GM20431 (cell line): ENCODE data around the gene CLEC19A.

ENCODE experiments used
- in situ Hi-C: fragments of 300-500 bp; cut with MseI, MboI; formaldehyde crosslinking; loops from one replicate; pipeline ENCODE4 v1.15.0; 2020; ENCODE audit warnings: low sequenced_read_pairs; ENCODE audit not compliant: unreplicated experiment

CLEC19A gene

GRCh38 chr16:19285431-19285830 is at the start of gene CLEC19A:
Gene CLEC19A, plus strand, starts transcription at chr16:19285731. Its CDS starts 121 bp downstream, at chr16:19285852.
- in situ Hi-C loops, result no loop called here

- in situ Hi-C loops, result no loop called here
These were observed 49.6 kb upstream of the CLEC19A start for GRCh38 chr16:19235886-19236285.

DNA sequence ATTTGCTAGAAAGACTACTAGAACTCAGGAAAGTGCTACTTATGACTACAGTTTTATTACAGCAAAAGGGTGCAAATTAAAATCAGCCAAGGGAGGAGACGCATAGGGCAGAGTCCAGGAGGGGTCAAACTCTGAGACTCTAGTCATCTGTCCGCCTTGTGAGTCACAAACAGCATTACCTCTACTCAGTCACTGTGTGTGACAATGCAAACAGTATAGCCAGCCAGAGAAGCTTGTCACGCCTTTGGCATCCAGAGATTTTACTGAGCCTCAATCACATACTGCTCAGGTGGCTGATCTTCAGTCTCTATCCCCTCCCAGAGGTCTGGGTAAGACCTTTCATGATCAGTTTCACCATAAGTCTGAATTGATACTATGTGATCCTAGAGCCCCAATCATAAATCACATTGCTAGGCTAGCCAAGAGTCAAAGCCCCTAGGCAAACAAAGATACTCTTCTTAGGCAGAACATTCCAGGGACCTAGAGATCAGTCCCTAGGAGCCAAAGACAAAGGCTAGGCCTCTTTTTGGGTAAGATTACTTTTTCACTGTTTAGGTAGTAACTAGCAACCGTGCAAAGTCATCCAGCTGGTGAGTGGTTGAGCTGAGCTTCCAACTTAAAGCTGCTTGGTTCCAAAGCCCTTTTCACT is 48.8 kb upstream of the CLEC19A start:
- in situ Hi-C loops, result no loop called here

DNA sequence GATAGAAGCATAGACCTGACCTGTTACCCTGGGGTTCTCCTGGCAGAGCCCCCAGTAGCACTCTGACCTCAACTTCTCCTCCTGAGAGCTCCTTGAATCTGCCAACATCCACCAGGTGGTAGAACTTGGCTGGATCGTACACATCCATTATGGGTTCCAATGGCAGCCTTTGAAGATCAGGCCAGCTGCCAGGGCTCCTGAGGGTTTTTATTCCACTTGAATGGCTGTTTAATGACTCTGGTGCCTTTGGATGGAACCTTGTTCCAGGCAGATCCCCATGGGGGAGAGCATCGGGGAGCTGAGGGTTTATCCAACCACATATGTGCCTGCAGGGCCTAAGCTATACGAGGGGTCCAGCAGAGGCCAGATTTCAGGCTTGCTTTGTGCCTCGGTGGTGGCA is 47.1 kb upstream of the CLEC19A start:
- in situ Hi-C loops, result no loop called here

DNA sequence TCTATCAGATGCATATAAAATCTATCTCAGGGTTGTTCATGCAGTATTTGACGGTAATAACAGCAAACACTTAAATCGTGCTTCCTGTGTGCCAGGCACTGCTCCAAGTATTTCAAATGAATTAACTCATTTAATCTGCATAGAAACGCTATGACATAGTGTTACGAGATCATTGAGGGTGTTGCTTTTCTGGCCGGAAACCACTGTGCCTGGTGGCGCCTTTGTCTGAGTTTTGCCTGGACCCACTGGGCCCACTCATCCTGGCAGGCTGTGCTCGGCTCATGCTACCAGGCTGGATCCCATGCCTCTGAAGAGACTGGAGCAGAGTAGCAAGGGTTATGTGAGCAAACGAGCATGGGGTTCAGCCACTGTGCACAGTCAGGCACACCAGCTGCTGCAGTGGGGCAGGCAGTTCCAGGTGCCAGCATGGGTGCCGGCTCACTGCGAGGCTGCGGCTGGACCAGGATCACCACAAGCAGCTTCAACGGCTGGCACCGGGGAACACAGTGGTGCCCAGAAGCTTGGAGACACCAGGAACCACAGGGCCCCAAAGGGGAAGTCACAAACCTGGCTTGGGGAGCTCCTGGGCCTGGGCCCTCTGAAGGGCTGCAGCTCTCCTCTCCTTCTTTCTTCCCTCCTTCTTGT is 45.9 kb upstream of the CLEC19A start:
- in situ Hi-C loops, result no loop called here

GRCh38 chr16:19240494-19240893 is 45.0 kb upstream of the CLEC19A start:
- in situ Hi-C loops, result no loop called here

- in situ Hi-C loops, result no loop called here
These were observed 44.0 kb upstream of the CLEC19A start for GRCh38 chr16:19241512-19241911.

- in situ Hi-C loops, result no loop called here
These were observed 43.3 kb upstream of the CLEC19A start for GRCh38 chr16:19242186-19242585.

DNA sequence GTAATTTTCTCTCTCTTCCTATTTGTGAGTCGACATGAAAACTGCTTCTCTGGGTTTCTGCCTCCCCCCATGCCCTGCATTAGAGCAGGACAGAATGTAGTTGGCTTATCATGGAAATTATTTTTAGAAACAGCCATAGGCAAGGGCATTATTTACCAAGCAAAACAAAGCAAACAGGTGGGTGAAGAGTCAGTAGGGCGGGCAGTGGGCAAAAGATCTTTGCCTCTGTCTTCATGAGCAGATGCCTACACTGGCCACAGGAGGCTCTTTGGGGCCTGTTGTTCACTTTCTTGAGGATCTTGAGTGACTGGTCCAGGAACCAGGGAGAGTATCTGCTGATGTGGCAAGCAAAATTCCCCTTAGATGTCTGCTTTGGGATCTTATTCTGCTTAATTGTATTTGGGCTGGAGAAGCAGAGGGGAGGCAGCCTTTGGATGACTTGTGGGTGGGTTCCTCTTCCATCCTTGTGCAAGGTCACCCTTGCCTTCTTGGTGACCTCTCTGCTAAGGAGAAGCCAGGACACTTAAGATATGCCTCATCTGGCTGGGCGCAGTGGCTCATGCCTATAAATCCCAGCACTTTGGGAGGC is 42.5 kb upstream of the CLEC19A start:
- in situ Hi-C loops, result no loop called here

DNA sequence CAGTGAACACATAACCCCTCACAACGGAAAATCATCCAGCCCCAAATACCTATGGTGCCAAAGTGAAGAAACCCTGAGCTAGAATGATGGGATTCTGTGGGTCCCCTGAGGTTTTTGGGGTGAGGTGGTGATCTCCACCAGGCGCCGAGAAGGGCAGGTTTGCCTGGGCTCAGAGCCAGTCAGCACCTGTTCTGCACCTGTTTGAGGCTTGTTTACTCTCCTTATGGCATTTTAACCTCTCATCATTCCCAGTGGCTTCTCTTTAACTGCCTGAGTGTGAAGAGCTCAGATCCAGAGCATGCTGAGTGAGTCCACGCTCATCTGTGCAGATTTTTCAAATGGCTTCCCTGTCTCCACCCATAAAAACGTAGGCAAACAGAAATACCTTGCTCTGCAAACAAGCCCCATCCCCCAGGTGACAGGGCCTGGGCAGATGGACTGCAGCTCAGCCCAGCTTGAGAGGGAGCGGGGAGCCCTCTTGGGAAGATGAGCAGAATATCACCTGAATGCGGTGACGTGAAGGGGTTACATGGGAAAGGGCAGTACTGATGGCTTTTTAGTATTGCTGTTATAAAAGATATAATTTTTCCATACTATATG is 40.1 kb upstream of the CLEC19A start:
- in situ Hi-C loops, result no loop called here

GRCh38 chr16:19252904-19253303 is 32.6 kb upstream of the CLEC19A start:
- in situ Hi-C loops, result no loop called here

DNA sequence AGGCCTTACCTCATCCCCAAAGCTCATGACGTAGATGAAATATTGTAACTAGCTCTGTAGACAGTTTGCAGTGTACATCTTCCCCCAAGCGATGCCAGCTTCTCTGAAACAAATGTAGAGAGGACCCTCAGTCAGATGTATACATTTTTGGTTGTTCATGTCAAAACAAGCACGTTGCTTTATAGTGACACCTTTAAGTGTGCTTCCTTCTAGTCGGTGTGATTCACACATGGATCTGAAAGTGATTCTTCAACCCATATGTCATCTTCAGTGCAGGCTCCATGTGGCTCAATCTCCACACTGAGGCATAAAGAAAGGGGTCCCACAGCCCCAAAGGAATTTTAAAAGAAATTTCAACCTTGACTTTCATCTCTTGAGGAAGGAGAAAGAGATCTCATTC is 30.9 kb upstream of the CLEC19A start:
- in situ Hi-C loops, result no loop called here

DNA sequence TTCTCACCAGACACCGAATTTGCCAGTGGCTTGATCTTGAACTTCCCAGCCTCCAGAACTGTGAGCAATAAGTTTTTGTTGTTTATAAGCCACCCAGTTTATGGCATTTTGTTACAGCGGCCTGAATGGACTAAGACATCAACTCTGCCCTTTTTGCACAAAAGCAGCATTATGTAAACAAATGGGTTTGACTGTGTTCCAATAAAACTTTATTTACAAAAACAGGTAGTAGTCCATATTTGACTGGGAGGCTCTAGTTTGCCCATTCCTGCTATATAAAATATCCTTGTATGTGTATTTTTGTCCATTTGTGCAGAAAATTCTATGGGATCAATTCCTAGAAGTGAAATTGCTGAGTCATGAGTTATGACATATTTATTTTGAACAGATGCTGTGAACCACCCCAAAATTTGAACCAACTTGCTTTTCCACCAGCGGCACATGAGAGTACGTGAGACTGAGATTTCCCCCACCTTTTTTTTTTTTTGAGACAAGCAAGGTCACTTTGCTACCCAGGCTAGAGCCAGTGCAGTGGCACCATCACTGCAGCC is 21.3 kb upstream of the CLEC19A start:
- in situ Hi-C loops, result no loop called here

DNA sequence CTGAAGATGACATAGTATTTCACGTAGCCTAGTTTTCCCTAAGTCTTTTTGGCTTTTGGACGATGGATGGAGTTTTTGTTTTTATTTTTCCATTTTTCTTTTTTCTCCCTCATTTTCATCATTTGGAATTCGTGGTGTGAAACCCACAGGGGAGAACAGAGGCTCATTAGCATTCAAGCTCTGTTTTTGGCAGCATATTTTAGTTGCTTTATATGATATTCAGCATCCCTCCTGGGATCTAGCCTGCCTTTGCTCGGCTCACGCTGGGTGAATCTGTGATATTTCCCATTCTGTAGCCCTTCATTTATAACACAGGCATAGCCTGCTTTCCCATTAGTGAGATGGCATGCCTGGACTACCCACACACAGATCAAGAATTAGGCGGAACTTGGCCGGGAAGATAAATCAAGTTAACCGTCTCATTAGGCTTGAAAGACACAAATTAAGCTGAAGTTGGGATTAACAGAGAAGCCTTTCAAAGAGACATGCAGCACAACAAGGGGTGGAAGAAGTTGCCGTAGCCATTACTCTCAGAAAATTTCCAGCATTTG is 20.1 kb upstream of the CLEC19A start:
- in situ Hi-C loops, result no loop called here

DNA sequence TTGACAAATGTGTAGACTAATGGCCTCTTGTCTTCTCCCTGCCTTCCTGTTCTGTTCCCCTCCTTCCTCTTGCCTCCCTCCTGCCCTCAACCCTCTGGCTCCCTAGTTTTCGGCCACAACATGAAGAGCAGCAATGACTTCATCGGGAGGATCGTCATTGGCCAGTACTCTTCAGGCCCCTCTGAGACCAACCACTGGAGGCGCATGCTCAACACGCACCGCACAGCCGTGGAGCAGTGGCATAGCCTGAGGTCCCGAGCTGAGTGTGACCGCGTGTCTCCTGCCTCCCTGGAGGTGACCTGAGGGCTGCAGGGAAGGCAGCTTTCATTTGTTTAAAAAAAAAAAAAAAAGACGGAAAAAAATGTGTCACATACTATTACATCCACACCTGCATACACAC is 18.8 kb upstream of the CLEC19A start:
- in situ Hi-C loops, result no loop called here

- in situ Hi-C loops, result no loop called here
These were observed 16.4 kb upstream of the CLEC19A start for GRCh38 chr16:19269098-19269497.

GRCh38 chr16:19274165-19274797 is 11.2 kb upstream of the CLEC19A start:
- in situ Hi-C loops, result no loop called here

GRCh38 chr16:19278403-19278802 is 7.1 kb upstream of the CLEC19A start:
- in situ Hi-C loops, result no loop called here

- in situ Hi-C loops, result no loop called here
These were observed 4.3 kb upstream of the CLEC19A start for GRCh38 chr16:19281246-19281645.

- in situ Hi-C loops, result no loop called here
These were observed 3.4 kb upstream of the CLEC19A start for GRCh38 chr16:19282101-19282500.
